Activated CD8-positive, alpha-beta T cell treated with anti-CD3 and anti-CD28 coated beads, Interleukin-2, amount 10 ng/mL, durations not matched to agents 7 days and 5 days (primary cell): ENCODE measurements around the gene PTPRCAP. TPM values are rescaled to one million over a fixed set of nuclear protein-coding genes. Genes with fewer than 3 reads are reported as not detected.

Experiments used
- ATAC-seq: fragments of 150-1000 bp; cut with Tn5 transposase; one replicate; pipeline ENCODE4 v1.10.0; 2021; ENCODE audit warnings: moderate library complexity
- CTCF ChIA-PET: fragments of 350-600 bp; sonication (Branson Sonifier 250); formaldehyde crosslinking; loops from one replicate; lab custom pipeline; 2021; ENCODE audit warnings: antibody characterized with exemption; lab: Charles Lee
- POLR2A ChIA-PET: fragments of 350-600 bp; sonication (Branson Sonifier 250); formaldehyde crosslinking; loops from one replicate; lab custom pipeline; 2021; ENCODE audit warnings: antibody characterized with exemption; lab: Charles Lee
- DNase-seq: peaks from one replicate; pipeline ENCODE4 v3.0.0-alpha.2; 2020
- H3K27ac Mint-ChIP-seq: one replicate; pipeline ENCODE4 v1.8.0; 2021; ENCODE audit warnings: mild to moderate bottlenecking, mixed read lengths
- H3K27me3 Mint-ChIP-seq: one replicate; pipeline ENCODE4 v1.8.0; 2021; ENCODE audit warnings: low read depth, mixed read lengths
- H3K36me3 Mint-ChIP-seq: one replicate; pipeline ENCODE4 v1.8.0; 2021; ENCODE audit warnings: low read depth, mixed read lengths
- H3K4me1 Mint-ChIP-seq: one replicate; pipeline ENCODE4 v1.8.0; 2021; ENCODE audit warnings: low read depth, mixed read lengths
- H3K4me3 Mint-ChIP-seq: one replicate; pipeline ENCODE4 v1.8.0; 2021; ENCODE audit warnings: mild to moderate bottlenecking, mixed read lengths
- H3K9me3 Mint-ChIP-seq: one replicate; pipeline ENCODE4 v1.8.0; 2022; ENCODE audit warnings: mixed read lengths; ENCODE audit not compliant: insufficient read depth
- total RNA-seq, 2 experiments: library from RNA; stranded (reverse); gene quantifications; one replicate each; pipeline ENCODE4 v1.2.3, GENCODE V29; 2021

The PTPRCAP gene
- total RNA-seq, 2 experiments from 2014 or later, result 445 to 447 TPM

DNA sequence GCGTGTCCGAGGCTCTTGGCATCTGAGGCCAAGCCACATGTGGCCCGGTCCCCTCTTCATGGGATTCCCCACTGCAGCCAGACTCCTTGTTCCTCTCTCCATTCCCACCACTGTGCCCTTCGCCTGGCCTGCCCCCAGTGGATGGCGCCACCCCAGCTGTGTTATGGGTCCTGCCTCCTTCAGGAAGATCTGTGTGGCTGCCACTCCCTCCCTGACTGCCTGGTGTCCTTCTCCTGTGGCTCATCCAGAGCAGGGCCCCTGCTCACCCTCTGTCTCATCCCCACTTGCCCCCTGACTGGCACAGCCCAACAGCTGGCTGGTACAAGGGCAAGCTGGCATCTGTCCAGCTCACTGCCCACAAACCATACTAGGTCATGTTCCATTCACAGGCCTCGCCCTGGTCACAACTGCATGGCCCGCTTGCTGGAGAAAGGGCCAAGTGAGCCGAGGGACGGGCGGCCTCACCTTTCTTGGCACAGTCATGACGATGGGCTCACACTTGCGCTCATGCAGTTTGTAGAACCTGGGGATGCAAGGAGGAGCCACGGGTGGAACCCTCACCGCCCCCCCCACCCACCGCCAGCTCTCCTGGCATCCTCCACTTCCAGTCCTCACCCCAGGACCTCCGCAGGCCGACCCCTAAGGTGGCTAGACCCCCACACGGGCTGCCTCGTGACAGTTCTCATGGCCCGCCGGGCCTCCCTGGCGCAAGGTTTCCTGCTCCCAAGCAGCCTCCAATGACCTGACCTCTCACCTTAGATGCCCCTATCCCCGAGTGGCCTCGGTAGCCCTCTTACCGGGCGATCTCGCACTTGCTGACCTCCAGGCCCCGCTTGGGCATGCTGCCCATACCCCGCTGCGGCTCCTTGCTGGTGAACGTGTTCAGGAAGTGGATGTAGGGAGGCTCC, 2.1 kb upstream of the PTPRCAP start:
- no peak for ATAC-seq
- peaks cover 56% of the 10 kb centered on the region for H3K4me1 Mint-ChIP-seq

DNA sequence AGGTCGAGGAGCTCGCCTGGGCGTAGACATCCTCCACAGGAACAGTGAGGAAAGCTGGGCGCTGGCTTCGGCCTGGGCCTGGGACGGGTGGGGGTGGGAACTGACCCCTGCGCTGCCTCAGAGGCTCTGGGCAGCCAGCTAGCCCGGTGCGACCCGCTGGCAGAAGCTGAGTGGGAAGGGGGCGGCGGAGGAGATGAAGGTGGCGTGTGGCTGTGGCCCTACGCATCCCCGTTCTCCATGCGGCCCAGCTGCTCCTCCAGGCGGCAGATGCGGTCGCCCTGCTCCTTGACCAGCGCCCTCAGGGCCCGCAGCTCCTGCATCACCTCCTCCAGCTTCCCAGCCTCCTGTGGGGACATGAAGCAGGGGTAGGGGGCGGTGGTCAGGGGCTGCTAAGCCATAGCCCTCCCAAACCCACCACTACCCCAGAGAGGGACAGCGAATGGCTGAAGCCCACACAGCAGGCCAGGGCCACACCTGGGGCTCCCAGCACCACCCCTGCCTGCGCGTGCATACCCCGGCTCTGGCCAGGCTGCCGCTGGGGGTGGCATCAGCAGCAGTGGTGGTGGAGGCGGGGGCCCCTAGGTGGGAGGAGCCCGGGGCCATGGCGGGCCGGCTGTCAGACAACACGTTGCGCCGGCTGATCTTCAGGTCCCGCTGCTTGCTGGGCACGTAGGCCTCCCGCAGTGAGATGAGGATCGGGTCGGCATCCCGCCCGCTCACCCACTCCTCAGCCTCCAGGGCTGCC, 848 bp upstream of the PTPRCAP start:
- CTCF ChIA-PET, result interaction anchor here (0.8 to 3.0 kb wide), 25 partner anchors 10 to 191 kb away, joined by 3 to 21 read pairs (median 6); partner anchors contain the start of genes PITPNM1, POLD4, PPP1CA and RAD9A
- no peaks in the 10 kb centered on the region for H3K27me3 Mint-ChIP-seq
- H3K9me3 Mint-ChIP-seq, result no peaks in the 10 kb centered on the region
- H3K4me1 Mint-ChIP-seq, result peaks cover 58% of the 10 kb centered on the region
- H3K4me3 Mint-ChIP-seq, result peak overlapping the region; percentile 84
- DNase-seq (peak; percentile 90), ATAC-seq (peak; percentile 63)
- peaks cover 67% of the 10 kb centered on the region for H3K36me3 Mint-ChIP-seq
- POLR2A ChIA-PET, result interaction anchor here (1.0 to 8.9 kb wide), 24 partner anchors 8 to 200 kb away, joined by 3 to 109 read pairs (median 9); partner anchors contain the start of genes AIP, CABP4, CDK2AP2 and GPR152
- H3K27ac Mint-ChIP-seq, result peak overlapping the region; percentile 96

More for the DNA sequence above, 2.1 kb upstream of the PTPRCAP start:
- Mint-ChIP-seq H3K36me3 (peaks cover 55% of the 10 kb centered on the region), H3K27ac (peak overlapping the region; percentile 96), H3K27me3 (no peaks in the 10 kb centered on the region), H3K9me3 (no peaks in the 10 kb centered on the region), H3K4me3 (peak overlapping the region; percentile 84)
- POLR2A ChIA-PET, result interaction anchor here (0.6 to 8.9 kb wide), 13 partner anchors 8 to 174 kb away, joined by 3 to 109 read pairs (median 15); partner anchors contain the start of genes AIP, GPR152, PITPNM1 and PPP1CA
- DNase-seq, result peak; percentile 61
- CTCF ChIA-PET, result interaction anchor here (0.8 to 3.0 kb wide), 10 partner anchors 19 to 94 kb away, joined by 3 to 21 read pairs (median 4); partner anchors contain the start of genes TBC1D10C and TMEM134

DNA sequence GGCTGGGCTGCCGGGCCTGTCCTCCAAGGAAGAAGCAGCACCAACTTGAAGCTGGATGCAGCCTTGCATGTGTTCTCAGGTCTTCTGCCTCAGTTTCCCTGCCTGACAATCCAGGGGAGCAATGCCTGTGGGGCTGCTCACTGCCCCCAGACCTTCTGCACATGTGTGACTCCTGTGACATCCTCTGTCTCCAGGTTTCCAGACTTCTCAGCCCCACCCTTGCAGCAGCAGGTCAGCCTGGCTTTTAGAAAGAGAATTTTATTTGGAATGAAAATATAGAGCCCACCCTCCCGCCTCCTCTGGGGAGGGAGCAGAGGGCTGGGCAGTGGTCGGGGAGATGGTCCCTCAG, 301 bp upstream of the PTPRCAP start:
- H3K27ac Mint-ChIP-seq, result peak overlapping the region; percentile 96
- peaks cover 72% of the 10 kb centered on the region for H3K36me3 Mint-ChIP-seq
- POLR2A ChIA-PET, result interaction anchor here (1.0 to 8.9 kb wide), 26 partner anchors 7 to 199 kb away, joined by 3 to 109 read pairs (median 8); partner anchors contain the start of genes AIP, CABP4, CDK2AP2 and GPR152
- H3K4me3 Mint-ChIP-seq, result peak overlapping the region; percentile 84
- no peak for DNase-seq
- no peaks in the 10 kb centered on the region for H3K9me3 Mint-ChIP-seq
- CTCF ChIA-PET, result interaction anchor here (0.7 to 3.0 kb wide), 22 partner anchors 9 to 689 kb away, joined by 3 to 21 read pairs (median 6); partner anchors contain the start of genes PITPNM1, POLD4, PPP1CA and RAD9A
- no peaks in the 10 kb centered on the region for H3K27me3 Mint-ChIP-seq
- H3K4me1 Mint-ChIP-seq, result peaks cover 61% of the 10 kb centered on the region
- ATAC-seq, result no peak

DNA sequence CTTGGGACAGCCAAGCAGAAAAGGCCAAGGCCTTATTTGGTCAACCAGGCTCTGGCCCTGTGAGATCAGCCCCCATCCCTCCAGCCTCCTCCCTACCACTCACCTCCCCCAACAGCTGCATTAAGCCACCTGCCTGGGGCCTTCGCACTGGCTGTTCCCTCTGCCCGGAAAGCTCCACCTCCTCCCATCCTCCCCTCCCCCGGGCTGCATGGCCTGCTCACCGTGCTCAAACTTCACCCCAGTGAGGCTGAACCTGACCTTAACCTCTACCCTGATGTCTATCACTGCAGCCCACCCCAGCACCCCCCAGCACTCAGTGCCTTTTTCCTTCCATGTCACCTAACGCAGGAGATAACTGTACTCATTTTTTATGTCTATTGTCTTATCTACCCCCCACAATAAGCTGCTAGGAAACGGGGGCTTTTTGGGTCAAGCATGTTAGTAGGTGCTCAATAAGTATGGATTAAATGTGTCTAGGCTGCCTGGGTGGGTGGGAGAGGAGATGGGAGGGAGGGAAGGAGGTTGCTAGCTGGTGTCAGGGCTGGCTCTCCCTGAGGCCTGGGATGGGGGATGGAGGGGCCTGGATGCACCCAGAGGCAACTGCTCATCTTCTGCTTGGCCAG, 912 bp downstream of the PTPRCAP start:
- Mint-ChIP-seq H3K4me1 (peaks cover 62% of the 10 kb centered on the region), H3K27ac (peak overlapping the region; percentile 96), H3K4me3 (peak overlapping the region; percentile 84), H3K27me3 (no peaks in the 10 kb centered on the region), H3K9me3 (no peaks in the 10 kb centered on the region), H3K36me3 (peaks cover 79% of the 10 kb centered on the region)
- POLR2A ChIA-PET, result interaction anchor here (0.6 to 8.9 kb wide), 25 partner anchors 8 to 377 kb away, joined by 3 to 109 read pairs (median 9); partner anchors contain the start of genes AIP, CABP4, CDK2AP2 and GPR152
- CTCF ChIA-PET, result interaction anchor here (0.7 to 2.9 kb wide), 17 partner anchors 8 to 85 kb away, joined by 3 to 20 read pairs (median 6); partner anchors contain the start of genes AIP, CDK2AP2, PITPNM1 and PPP1CA
- DNase-seq, result peak; percentile 88
- ATAC-seq, result peak; percentile 38

DNA sequence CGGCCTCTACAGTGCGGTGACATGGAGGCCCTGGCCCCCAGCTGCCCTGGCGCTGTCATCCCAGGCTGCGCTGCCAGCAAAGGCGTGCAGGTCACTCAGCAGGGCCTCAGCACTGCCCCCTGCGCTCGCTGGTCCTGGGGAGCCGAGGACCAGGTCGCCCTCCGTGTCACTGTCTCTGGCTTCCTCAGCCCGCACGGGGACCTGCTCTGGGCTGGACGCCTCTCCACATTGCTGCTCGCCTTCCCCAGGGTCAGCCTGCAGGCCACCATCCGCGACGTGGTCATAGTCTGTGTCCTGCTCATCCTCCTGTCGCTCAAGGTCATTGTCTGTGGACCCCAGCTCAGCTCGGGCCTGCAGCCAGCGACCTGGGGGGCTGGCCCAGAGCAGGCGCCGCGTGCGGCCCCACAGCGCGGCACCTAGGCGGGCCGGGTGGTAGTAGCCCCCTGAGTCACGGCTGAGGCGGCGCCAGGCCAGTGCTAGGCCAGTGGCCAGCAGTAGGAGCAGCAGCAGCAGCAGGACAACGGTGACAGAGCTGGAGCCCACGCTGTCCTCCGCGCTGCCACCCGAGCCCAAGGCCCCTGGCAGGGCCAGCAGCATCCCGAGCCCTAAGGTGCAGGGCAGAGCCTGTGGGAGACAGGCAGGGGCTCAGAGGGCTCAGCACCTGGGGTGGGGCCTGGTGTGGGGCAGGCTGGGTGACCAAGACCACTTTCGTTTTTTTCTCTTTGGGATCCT, 1.6 kb downstream of the PTPRCAP start:
- H3K4me1 Mint-ChIP-seq, result peaks cover 56% of the 10 kb centered on the region
- H3K36me3 Mint-ChIP-seq, result peaks cover 82% of the 10 kb centered on the region

DNA sequence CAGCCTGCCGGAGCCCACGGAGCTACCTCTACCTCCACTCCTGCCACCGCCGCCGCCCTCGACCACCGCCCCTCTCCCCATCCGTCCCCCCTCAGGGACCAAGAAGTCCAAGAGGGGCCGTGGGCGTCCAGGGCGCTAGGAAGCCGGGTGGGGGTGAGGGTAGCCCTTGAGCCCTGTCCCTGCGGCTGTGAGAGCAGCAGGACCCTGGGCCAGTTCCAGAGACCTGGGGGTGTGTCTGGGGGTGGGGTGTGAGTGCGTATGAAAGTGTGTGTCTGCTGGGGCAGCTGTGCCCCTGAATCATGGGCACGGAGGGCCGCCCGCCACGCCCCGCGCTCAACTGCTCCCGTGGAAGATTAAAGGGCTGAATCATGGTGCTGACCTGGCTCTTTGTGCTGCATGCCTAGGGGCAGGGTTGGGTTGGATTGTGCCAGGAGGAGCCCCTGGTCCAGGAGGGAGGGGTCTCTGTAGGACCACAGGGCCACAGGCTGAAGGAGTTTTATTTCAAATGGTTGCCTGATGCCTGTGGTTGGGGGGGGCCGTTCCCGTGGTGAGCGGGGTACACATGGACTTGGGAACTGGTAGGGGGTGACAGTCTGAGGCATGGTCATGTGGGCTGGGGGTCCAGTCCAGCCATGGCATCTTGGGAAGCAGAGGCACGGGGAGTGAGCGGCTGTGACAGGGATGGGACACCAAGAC, 2.3 kb downstream of the PTPRCAP start:
- H3K27me3 Mint-ChIP-seq, result no peaks in the 10 kb centered on the region
- peak overlapping the region; percentile 96 for H3K27ac Mint-ChIP-seq
- H3K36me3 Mint-ChIP-seq, result peaks cover 82% of the 10 kb centered on the region
- DNase-seq, result peak; percentile 56
- peaks cover 54% of the 10 kb centered on the region for H3K4me1 Mint-ChIP-seq
- H3K9me3 Mint-ChIP-seq, result no peaks in the 10 kb centered on the region
- ChIA-PET POLR2A (interaction anchor here (0.7 to 8.9 kb wide), 7 partner anchors 10 to 50 kb away, joined by 3 to 109 read pairs (median 5); partner anchors contain the start of genes AIP, PPP1CA, TBC1D10C and TMEM134), CTCF (interaction anchor here (1.0 kb wide), 1 partner anchor 71 kb away, joined by 3 read pairs; no protein-coding TSS in a partner anchor)
- ATAC-seq, result no peak
- H3K4me3 Mint-ChIP-seq, result peak overlapping the region; percentile 84

More for the DNA sequence above, 1.6 kb downstream of the PTPRCAP start:
- POLR2A ChIA-PET, result interaction anchor here (0.9 to 8.9 kb wide), 16 partner anchors 7 to 68 kb away, joined by 3 to 109 read pairs (median 22); partner anchors contain the start of genes AIP, GPR152, PPP1CA and RAD9A
- CTCF ChIA-PET, result interaction anchor here (1.7 to 2.6 kb wide), 6 partner anchors 17 to 80 kb away, joined by 6 to 20 read pairs (median 7); partner anchors contain the start of genes PITPNM1, PPP1CA and TBC1D10C
- no peak for DNase-seq
- Mint-ChIP-seq H3K4me3 (peak overlapping the region; percentile 84), H3K27ac (peak overlapping the region; percentile 96), H3K9me3 (no peaks in the 10 kb centered on the region), H3K27me3 (no peaks in the 10 kb centered on the region)
- peak; percentile 2 for ATAC-seq

DNA sequence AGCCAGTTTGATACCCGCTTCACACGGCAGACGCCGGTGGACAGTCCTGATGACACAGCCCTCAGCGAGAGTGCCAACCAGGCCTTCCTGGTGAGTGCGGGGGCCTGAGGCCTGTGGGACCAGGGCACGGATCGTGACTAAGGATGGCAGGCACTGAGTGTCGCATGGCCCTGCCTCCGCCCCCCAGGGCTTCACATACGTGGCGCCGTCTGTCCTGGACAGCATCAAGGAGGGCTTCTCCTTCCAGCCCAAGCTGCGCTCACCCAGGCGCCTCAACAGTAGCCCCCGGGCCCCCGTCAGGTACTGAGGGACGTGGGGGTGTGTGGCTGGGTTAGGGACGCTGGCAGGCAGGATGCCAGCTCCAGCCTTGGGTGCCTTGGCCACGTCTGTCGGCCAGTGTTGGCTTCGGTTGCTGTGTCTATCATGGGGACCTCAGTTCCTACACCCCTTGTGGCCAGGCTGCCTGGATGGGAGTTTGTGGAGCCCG, 3.0 kb downstream of the PTPRCAP start:
- POLR2A ChIA-PET, result interaction anchor here (0.7 to 8.9 kb wide), 7 partner anchors 9 to 49 kb away, joined by 3 to 109 read pairs (median 3); partner anchors contain the start of genes PPP1CA, TBC1D10C and TMEM134
- Mint-ChIP-seq H3K9me3 (no peaks in the 10 kb centered on the region), H3K36me3 (peaks cover 78% of the 10 kb centered on the region), H3K27me3 (no peaks in the 10 kb centered on the region), H3K4me3 (peak overlapping the region; percentile 84), H3K4me1 (peaks cover 52% of the 10 kb centered on the region), H3K27ac (peak overlapping the region; percentile 96)
- DNase-seq (no peak), ATAC-seq (no peak)
- CTCF ChIA-PET, result interaction anchor here (1.0 kb wide), 1 partner anchor 72 kb away, joined by 3 read pairs; no protein-coding TSS in a partner anchor

DNA sequence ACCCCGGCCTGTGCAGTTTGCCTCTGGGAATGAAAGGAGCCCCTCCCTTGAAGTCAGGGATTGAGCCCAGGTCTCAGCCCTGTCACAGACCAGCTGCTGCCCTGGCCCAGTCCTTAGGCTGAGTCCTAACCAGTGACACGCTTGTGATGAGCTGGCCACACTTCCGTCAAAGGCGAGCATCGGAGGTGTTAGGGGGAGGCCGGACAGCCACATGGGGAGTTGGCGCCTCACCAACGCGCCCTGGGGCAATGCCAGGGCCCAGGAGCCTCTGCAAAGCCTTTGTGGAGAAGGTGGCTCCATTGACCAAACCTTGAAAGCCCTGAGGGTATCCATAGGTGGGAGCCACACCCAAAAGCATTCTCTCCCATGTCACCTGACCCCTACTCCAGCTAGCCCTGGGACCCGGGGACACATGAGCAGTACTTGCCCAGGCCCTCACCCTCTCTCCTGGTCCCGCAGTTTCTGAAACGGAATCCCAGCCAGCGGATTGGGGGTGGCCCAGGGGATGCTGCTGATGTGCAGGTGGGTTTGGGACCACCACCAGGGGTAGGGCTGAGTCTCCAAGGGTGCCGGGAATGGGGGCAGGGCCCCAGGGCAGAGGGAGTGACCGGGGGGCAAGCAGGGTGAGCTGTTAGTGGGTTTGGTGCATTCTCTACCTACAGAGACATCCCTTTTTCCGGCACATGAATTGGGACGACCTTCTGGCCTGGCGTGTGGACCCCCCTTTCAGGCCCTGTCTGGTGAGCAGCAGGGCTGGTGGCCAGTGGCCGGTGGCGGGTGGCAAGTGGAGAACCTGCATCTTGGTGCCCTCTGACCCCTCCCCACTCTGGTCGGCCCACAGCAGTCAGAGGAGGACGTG, 3.7 kb downstream of the PTPRCAP start:
- no peaks in the 10 kb centered on the region for H3K9me3 Mint-ChIP-seq
- H3K36me3 Mint-ChIP-seq, result peaks cover 71% of the 10 kb centered on the region
- POLR2A ChIA-PET, result interaction anchor here (0.7 to 8.9 kb wide), 11 partner anchors 8 to 59 kb away, joined by 3 to 109 read pairs (median 4); partner anchors contain the start of genes PPP1CA, TBC1D10C and TMEM134
- H3K27me3 Mint-ChIP-seq, result no peaks in the 10 kb centered on the region
- H3K27ac Mint-ChIP-seq, result peak overlapping the region; percentile 96
- DNase-seq (no peak), ATAC-seq (no peak)
- CTCF ChIA-PET, result interaction anchor here (1.0 kb wide), 1 partner anchor 73 kb away, joined by 3 read pairs; no protein-coding TSS in a partner anchor
- H3K4me1 Mint-ChIP-seq, result peaks cover 51% of the 10 kb centered on the region
- H3K4me3 Mint-ChIP-seq, result peak overlapping the region; percentile 84
